Chondrocyte (in vitro differentiated cells): ENCODE results near the gene COL5A1. TPM values are rescaled to one million over a fixed set of nuclear protein-coding genes. Genes with fewer than 3 reads are reported as not detected.

Experiments
- DNase-seq: peaks from one replicate; pipeline ENCODE4 v3.0.0; 2021; ENCODE audit warnings: mixed read lengths, low spot score
- H3K27ac Mint-ChIP-seq: one replicate; pipeline ENCODE4 v1.8.0; 2021; ENCODE audit warnings: mild to moderate bottlenecking, moderate library complexity, mixed read lengths; ENCODE audit not compliant: unreplicated experiment
- H3K27me3 Mint-ChIP-seq: 2 replicates; pipeline ENCODE4 v1.8.0; 2021; ENCODE audit warnings: low read depth, mixed read lengths
- H3K36me3 Mint-ChIP-seq: 2 replicates; pipeline ENCODE4 v1.8.0; 2021; ENCODE audit warnings: low read depth, mixed read lengths
- H3K4me1 Mint-ChIP-seq: 2 replicates; pipeline ENCODE4 v1.8.0; 2021; ENCODE audit warnings: low read depth, mild to moderate bottlenecking, mixed read lengths
- H3K4me3 Mint-ChIP-seq: one replicate; pipeline ENCODE4 v1.8.0; 2021; ENCODE audit warnings: mild to moderate bottlenecking, moderate library complexity, mixed read lengths; ENCODE audit not compliant: unreplicated experiment
- H3K9me3 Mint-ChIP-seq: 2 replicates; pipeline ENCODE4 v1.8.0; 2021; ENCODE audit warnings: low read depth, mixed read lengths
- CTCF ChIP-seq: fragments of 200-600 bp; sonication (generic); IDR thresholded peaks from 2 replicates; pipeline ENCODE4 v1.5.0; 2021; ENCODE audit warnings: antibody characterized with exemption, mild to moderate bottlenecking, moderate library complexity
- total RNA-seq: library from RNA; stranded (reverse); gene quantifications from 3 replicates; pipeline ENCODE4 v1.2.1, GENCODE V29; 2021

Gene COL5A1
- total RNA-seq, 1 donor from 2014 or later: 2,235 TPM

DNA sequence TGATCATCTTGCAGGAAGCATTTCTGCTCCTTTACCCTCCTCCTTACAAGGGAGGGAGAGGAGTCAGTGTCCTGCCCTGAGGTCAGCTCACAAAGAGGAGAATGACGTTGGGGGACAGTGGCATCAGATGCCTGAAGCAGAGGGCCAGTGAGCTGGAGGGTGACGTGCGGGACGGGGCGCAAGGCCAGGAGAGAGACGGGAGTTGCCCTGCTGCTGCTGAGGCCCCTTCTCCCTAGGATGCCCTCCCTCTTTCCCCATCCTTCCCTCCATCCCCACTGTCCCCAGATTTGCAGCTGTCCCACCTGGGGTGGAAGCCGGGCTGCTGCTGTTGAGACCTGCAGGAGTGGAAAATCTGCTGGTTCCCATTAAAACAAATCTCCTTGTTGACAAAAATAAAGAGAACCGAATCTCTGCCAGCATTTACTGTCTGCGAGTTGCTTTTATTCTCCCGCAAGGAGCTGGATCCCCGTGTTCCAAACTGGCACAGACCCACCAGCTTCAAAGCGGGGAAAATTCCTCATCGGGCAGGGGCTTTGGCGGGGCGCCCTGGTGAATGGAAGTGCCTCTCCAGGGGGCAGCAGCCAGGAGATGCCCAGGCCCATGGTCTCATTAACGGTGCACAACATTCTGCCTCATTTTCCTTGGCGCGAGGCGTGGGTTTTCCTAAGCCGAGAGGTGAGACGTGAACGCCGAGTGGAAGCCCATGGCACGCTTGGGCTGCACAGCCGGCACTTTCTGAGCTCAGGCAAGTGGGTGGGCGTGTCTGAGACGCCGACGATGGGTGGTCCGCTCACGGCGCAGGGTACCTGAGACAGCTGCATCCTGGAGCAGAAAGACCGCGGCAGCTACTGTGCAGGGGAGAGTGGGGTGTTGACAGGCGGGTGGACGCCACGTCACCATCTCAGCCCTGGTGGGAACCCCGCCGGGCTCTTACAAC, 13.9 kb upstream of the COL5A1 start:
- TF ChIP-seq CTCF: no peak
- Mint-ChIP-seq H3K9me3 (no peaks in the 10 kb centered on the region), H3K4me3 (no peak overlapping the region), H3K27ac (peak overlapping the region; percentile 32), H3K36me3 (no peaks in the 10 kb centered on the region), H3K4me1 (peaks cover 77% of the 10 kb centered on the region), H3K27me3 (no peaks in the 10 kb centered on the region)
- DNase-seq: peak; percentile 79

- H3K4me1 Mint-ChIP-seq: peaks cover 75% of the 10 kb centered on the region
- no peak for TF ChIP-seq CTCF
- H3K27me3 Mint-ChIP-seq: no peaks in the 10 kb centered on the region
- DNase-seq: peak; percentile 43
- H3K27ac Mint-ChIP-seq: no peak overlapping the region
- no peak overlapping the region for H3K4me3 Mint-ChIP-seq
- no peaks in the 10 kb centered on the region for H3K36me3 Mint-ChIP-seq
- H3K9me3 Mint-ChIP-seq: no peaks in the 10 kb centered on the region
These were observed 13.3 kb upstream of the COL5A1 start for GRCh38 chr9:134628354-134628736.

DNA sequence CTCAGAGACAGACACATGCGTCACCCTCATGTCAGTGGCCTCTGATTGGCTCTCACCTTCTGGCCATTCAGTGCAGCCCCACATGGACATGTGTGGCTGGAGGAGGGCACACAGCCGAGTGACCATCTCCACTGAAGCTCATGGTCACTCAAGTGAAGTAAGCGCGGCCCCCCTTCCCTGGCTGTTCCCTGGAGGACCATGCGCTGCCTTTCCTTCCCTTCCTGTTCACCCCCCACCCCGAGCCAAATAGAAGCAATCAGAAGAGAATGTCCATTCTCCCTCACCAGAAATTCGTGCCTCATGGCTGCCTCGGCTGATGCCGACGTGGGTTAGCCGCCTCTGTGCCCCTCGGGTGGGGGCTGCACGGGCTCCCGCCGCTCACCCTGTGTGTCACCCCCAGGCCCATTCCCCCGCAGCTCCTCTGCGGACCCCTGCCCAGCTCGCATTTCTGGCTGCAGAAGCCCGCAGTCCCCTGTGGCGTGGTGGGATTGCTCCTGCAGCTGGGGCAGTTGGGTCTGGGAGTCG, 12.5 kb upstream of the COL5A1 start:
- no peak for TF ChIP-seq CTCF
- H3K9me3 Mint-ChIP-seq: no peaks in the 10 kb centered on the region
- peak; percentile 55 for DNase-seq
- H3K27me3 Mint-ChIP-seq: no peaks in the 10 kb centered on the region
- H3K4me1 Mint-ChIP-seq: peaks cover 75% of the 10 kb centered on the region
- no peak overlapping the region for H3K4me3 Mint-ChIP-seq
- no peak overlapping the region for H3K27ac Mint-ChIP-seq
- no peaks in the 10 kb centered on the region for H3K36me3 Mint-ChIP-seq

GRCh38 chr9:134629586-134630392, 11.8 kb upstream of the COL5A1 start:
- Mint-ChIP-seq H3K4me3 (no peak overlapping the region), H3K9me3 (no peaks in the 10 kb centered on the region), H3K27ac (peak overlapping the region; percentile 57), H3K27me3 (no peaks in the 10 kb centered on the region), H3K36me3 (no peaks in the 10 kb centered on the region), H3K4me1 (peaks cover 69% of the 10 kb centered on the region)
- DNase-seq: peak; percentile 85
- no peak for TF ChIP-seq CTCF

DNA sequence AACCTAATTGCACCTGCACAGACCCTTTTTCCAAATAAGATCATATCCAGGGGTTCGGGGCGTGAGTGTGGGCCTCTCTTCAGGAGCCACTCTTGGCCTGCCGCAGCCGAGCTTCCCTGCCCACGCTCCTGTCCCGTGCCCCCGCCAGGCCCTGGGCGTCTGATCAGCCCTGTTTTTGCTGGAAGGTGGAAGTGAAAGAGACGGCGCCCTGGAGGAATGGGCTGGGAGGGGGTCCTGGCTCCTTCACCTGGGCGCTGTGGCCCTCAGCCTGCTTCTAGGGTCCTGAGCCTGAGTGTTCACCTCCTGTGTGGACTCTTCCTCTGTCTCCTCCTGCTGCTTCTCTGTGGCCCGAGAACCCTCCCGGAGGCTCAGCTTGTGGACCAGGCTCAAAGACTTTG, 11.2 kb upstream of the COL5A1 start:
- H3K9me3 Mint-ChIP-seq: no peaks in the 10 kb centered on the region
- H3K27ac Mint-ChIP-seq: peak overlapping the region; percentile 57
- no peak for TF ChIP-seq CTCF
- no peak overlapping the region for H3K4me3 Mint-ChIP-seq
- H3K36me3 Mint-ChIP-seq: no peaks in the 10 kb centered on the region
- peaks cover 62% of the 10 kb centered on the region for H3K4me1 Mint-ChIP-seq
- peak; percentile 76 for DNase-seq
- no peaks in the 10 kb centered on the region for H3K27me3 Mint-ChIP-seq
